SHP77 (cell line): ENCODE results near the gene GLCE.
"Not testable (repeated sequence)": the region's sequence is repeated elsewhere in the genome, so short reads cannot be mapped to it uniquely, and the experiment has no call there.

Source experiments
- DNase-seq, 2 experiments: peaks; one replicate each; lab custom pipeline; 2025; lab: John Stamatoyannopoulos, UW

The GLCE gene

GRCh38 chr15:69275074-69275670 lies 114.7 kb downstream of the GLCE start:
- no peak for DNase-seq

- DNase-seq: no peak
These were observed 115.6 kb downstream of the GLCE start for GRCh38 chr15:69275933-69276560.

- no peak for DNase-seq
These were observed 116.9 kb downstream of the GLCE start for GRCh38 chr15:69277316-69277715.

GRCh38 chr15:69279636-69280035 lies 119.2 kb downstream of the GLCE start:
- DNase-seq: no peak

GRCh38 chr15:69280783-69281182 lies 120.3 kb downstream of the GLCE start:
- DNase-seq: no peak

GRCh38 chr15:69282104-69282743 lies 121.8 kb downstream of the GLCE start:
- DNase-seq: no peak

- no peak for DNase-seq
These were observed 125.4 kb downstream of the GLCE start for GRCh38 chr15:69285834-69286233.

GRCh38 chr15:69288011-69288410 lies 127.6 kb downstream of the GLCE start:
- DNase-seq: no peak

- DNase-seq: no peak
These were observed 128.3 kb downstream of the GLCE start for GRCh38 chr15:69288531-69289341.

- DNase-seq: no peak
These were observed 129.1 kb downstream of the GLCE start for GRCh38 chr15:69289342-69290146.

- DNase-seq: no peak
These were observed 130.1 kb downstream of the GLCE start for GRCh38 chr15:69290346-69291164.

- not testable (repeated sequence) for DNase-seq
These were observed 131.2 kb downstream of the GLCE start for GRCh38 chr15:69291651-69292050.

GRCh38 chr15:69292826-69293420 lies 132.5 kb downstream of the GLCE start:
- DNase-seq: no peak

GRCh38 chr15:69293741-69294615 lies 133.5 kb downstream of the GLCE start:
- no peak for DNase-seq

- DNase-seq: no peak
These were observed 136.2 kb downstream of the GLCE start for GRCh38 chr15:69296606-69297005.

- no peak for DNase-seq
These were observed 137.4 kb downstream of the GLCE start for GRCh38 chr15:69297642-69298353.

- DNase-seq: no peak
These were observed 137.9 kb downstream of the GLCE start for GRCh38 chr15:69298354-69298696.

GRCh38 chr15:69298697-69299441 lies 138.4 kb downstream of the GLCE start, which contains the start of gene PAQR5:
Gene PAQR5 (plus strand): TSS chr15:69298912. CDS start chr15:69360081, 61,169 bp downstream.
- DNase-seq: no peak
